Mesothelial cell of epicardium (in vitro differentiated cells): ENCODE results near the gene LGALS9C. TPM values are rescaled to one million over a fixed set of nuclear protein-coding genes. Genes with fewer than 3 reads are reported as not detected.
"Not testable (repeated sequence)": the region's sequence is repeated elsewhere in the genome, so short reads cannot be mapped to it uniquely, and the experiment has no call there.

Experiments used
- DNase-seq, 2 experiments: peaks; one replicate each; pipeline ENCODE4 v3.0.0; 2021; ENCODE audit warnings: low spot score in 2 of 2; ENCODE audit not compliant: unreplicated experiment in 2 of 2
- H3K27ac Mint-ChIP-seq: 2 replicates; pipeline ENCODE4 v1.8.0; 2021; ENCODE audit warnings: mixed read lengths
- H3K27me3 Mint-ChIP-seq: 2 replicates; pipeline ENCODE4 v1.8.0; 2021; ENCODE audit warnings: low read depth, mixed read lengths
- H3K36me3 Mint-ChIP-seq: 2 replicates; pipeline ENCODE4 v1.8.0; 2021; ENCODE audit warnings: mixed read lengths
- H3K4me1 Mint-ChIP-seq: 2 replicates; pipeline ENCODE4 v1.8.0; 2021; ENCODE audit warnings: mixed read lengths
- H3K4me3 Mint-ChIP-seq: 2 replicates; pipeline ENCODE4 v1.8.0; 2021; ENCODE audit warnings: mild to moderate bottlenecking, moderate library complexity, mixed read lengths
- H3K9me3 Mint-ChIP-seq: 2 replicates; pipeline ENCODE4 v1.8.0; 2021; ENCODE audit warnings: mixed read lengths
- total RNA-seq: library from RNA; stranded (reverse); gene quantifications from 3 replicates; pipeline ENCODE4 v1.2.1, GENCODE V29; 2021

The LGALS9C gene
- total RNA-seq, 1 donor from 2014 or later = not detected

GRCh38 chr17:18528435-18528834 is 51.8 kb downstream of the LGALS9C start:
- H3K27me3 Mint-ChIP-seq, H3K4me3 Mint-ChIP-seq, H3K36me3 Mint-ChIP-seq, H3K9me3 Mint-ChIP-seq, H3K27ac Mint-ChIP-seq, DNase-seq, H3K4me1 Mint-ChIP-seq: not testable (repeated sequence)

- not testable (repeated sequence) for H3K4me3 Mint-ChIP-seq, H3K27ac Mint-ChIP-seq, H3K36me3 Mint-ChIP-seq, H3K27me3 Mint-ChIP-seq, H3K9me3 Mint-ChIP-seq, H3K4me1 Mint-ChIP-seq, DNase-seq
These were observed 52.4 kb downstream of the LGALS9C start for GRCh38 chr17:18528899-18529500.

GRCh38 chr17:18530405-18530804 is 53.8 kb downstream of the LGALS9C start:
- not testable (repeated sequence) for H3K27ac Mint-ChIP-seq, H3K4me1 Mint-ChIP-seq, H3K4me3 Mint-ChIP-seq, H3K36me3 Mint-ChIP-seq, DNase-seq, H3K9me3 Mint-ChIP-seq, H3K27me3 Mint-ChIP-seq

GRCh38 chr17:18542234-18542633 is 65.6 kb downstream of the LGALS9C start:
- H3K4me3 Mint-ChIP-seq, H3K4me1 Mint-ChIP-seq, H3K9me3 Mint-ChIP-seq, H3K27me3 Mint-ChIP-seq, H3K36me3 Mint-ChIP-seq, H3K27ac Mint-ChIP-seq, DNase-seq: not testable (repeated sequence)

- not testable (repeated sequence) for H3K4me3 Mint-ChIP-seq, H3K4me1 Mint-ChIP-seq, H3K9me3 Mint-ChIP-seq, H3K36me3 Mint-ChIP-seq, DNase-seq, H3K27ac Mint-ChIP-seq, H3K27me3 Mint-ChIP-seq
These were observed 66.3 kb downstream of the LGALS9C start for GRCh38 chr17:18542907-18543306.

Other genes with a start within 250 kb of the LGALS9C start
- gene FLII, start 218.1 kb upstream of the LGALS9C start, total RNA-seq = 190 to 202 TPM (median 199 TPM) in 3 replicates
- gene MIEF2, start 216.1 kb upstream of the LGALS9C start, total RNA-seq = 22.5 to 25.2 TPM (median 23.8 TPM) in 3 replicates
- gene TOP3A, start 161.8 kb upstream of the LGALS9C start, total RNA-seq = 59.0 to 61.0 TPM (median 59.1 TPM) in 3 replicates
- gene SMCR8, start 161.5 kb upstream of the LGALS9C start, total RNA-seq = 18.2 to 19.3 TPM (median 18.4 TPM) in 3 replicates
- gene SHMT1, start 113.2 kb upstream of the LGALS9C start, total RNA-seq = 19.2 to 22.4 TPM (median 20.5 TPM) in 3 replicates
- not detected in 3 replicates for gene EVPLL, start 99.0 kb upstream of the LGALS9C start, total RNA-seq
- gene TBC1D28, start 167.6 kb downstream of the LGALS9C start, total RNA-seq = 0.18 to 0.52 TPM (median 0.45 TPM) in 3 replicates
- 20.4 to 21.3 TPM (median 20.9 TPM) in 3 replicates for gene FOXO3B, start 205.5 kb downstream of the LGALS9C start, total RNA-seq